Activated CD4-positive, alpha-beta T cell treated with anti-CD3 and anti-CD28 coated beads, Interleukin-2, amount 50 U/mL, for 1 hour (primary cell): ENCODE measurements around the gene CHM.
"Not testable (repeated sequence)": the region's sequence is repeated elsewhere in the genome, so short reads cannot be mapped to it uniquely, and the experiment has no call there.

Experiments used
- DNase-seq: peaks from one replicate; pipeline ENCODE4 v3.0.0-alpha.2; 2020

CHM gene

DNA sequence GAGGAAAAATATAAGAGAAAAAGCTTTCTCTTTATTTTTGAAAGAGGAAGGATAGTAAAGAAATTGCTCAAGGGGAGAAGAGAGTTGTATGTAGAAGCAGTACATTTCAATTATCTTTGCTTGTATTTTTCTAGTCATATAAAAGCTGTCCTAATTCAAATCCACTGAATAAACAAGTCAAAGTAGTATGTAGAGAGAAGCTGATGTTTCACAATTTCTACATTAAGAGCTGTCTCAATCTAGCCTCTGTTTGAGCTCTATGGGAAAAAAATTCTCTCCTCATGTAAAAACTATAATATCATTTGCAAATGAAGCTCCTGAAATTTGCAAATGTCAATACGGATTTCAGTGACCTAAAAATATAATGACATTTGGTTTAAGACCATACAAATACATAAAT, 52.6 kb downstream of the CHM start:
- DNase-seq = no peak

DNA sequence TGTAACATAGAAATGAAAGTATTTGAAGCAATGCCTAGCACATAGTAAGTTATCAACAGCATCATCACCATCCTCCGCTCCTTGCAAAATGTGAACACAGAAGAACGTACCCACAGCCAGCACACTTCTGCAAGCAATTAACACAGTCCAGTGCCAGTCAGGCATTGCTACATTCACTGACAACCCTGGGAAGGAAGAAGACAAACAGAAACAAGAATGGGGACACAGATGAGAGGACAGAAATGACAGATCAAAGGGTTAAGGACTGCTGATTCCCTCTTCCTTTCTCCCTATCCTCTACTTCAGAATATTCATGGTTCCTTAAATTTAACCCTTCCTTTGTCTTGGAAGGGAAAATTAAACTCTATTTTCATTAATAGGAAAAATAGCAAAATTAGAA, 53.1 kb downstream of the CHM start:
- DNase-seq = no peak

DNA sequence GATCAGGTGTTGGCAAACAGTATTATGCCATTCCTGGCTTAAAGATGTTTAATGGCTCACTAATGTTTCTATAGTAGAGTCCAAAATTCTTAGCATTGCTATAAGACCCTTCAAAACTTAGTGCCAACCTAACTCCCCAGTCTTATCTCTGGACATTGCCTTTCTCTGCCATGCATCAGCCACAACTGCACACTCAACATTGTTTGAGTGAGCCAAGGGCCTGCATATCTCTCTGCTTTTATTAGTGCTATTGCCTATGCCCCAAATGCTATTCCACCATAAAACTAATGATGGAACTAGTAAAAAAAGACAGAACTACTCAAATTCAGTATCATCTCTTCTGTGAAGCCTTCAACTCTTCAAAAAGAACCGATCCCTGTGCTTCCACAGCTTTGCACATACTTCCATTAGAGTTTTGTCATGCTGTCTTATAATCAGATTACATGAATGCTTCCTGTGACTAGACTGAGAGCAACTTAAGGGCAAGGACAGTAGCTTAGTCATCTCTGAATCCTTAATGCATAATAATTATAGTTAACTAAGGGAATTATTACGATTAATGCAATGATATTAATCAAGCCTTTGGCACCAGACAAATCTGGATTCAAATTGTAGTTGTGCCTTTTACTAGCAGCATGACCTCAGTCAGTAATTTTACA, 53.7 kb downstream of the CHM start:
- no peak for DNase-seq

- no peak for DNase-seq
Observed at GRCh38 chrX:85992811-85993229, 54.5 kb downstream of the CHM start.

GRCh38 chrX:85988353-85988752, 59.0 kb downstream of the CHM start:
- no peak for DNase-seq

DNA sequence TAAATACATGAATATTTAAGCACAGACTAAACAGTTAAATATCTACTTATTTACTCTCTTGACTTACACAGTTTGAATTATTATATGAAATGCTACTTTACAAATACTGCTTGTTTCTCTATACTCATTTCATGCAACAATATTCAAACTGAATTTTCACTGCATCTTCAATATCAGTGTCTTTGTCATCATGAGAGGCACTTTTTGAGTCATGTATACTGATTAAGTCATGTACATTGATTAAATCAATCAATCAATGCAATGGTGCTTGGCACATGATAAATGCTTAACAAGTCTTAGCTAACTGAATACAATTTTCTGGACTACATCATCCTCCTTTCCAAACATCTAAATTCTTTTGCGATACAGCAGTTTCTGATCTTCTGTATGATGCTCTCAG, 67.1 kb downstream of the CHM start:
- DNase-seq = no peak

DNA sequence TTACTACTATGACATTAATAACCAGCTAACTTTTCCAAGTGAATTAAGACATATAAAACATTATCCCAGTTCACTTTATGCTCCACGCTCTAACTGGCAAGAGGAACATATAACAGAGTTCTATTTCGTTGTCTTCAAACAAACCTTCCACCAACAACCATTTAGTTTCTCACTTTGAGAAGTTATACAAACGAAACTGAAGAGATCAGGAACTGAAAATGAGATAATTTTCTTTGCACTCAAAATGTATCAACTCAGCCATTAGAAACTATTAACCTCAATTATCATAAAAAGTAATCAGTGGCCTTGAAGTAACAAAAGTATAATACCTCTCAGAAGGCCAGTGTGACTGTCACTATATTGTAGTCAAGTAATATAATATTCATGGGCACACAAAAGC, 70.1 kb downstream of the CHM start:
- DNase-seq = no peak

- not testable (repeated sequence) for DNase-seq
Observed at GRCh38 chrX:85972351-85972750, 75.0 kb downstream of the CHM start.

GRCh38 chrX:85964744-85965143, 82.6 kb downstream of the CHM start:
- DNase-seq = no peak

GRCh38 chrX:85963736-85964135, 83.6 kb downstream of the CHM start:
- no peak for DNase-seq

- no peak for DNase-seq
Observed at GRCh38 chrX:85955510-85955909, 91.8 kb downstream of the CHM start.

- DNase-seq = not testable (repeated sequence)
Observed at GRCh38 chrX:85944751-85945150, 102.6 kb downstream of the CHM start.

DNA sequence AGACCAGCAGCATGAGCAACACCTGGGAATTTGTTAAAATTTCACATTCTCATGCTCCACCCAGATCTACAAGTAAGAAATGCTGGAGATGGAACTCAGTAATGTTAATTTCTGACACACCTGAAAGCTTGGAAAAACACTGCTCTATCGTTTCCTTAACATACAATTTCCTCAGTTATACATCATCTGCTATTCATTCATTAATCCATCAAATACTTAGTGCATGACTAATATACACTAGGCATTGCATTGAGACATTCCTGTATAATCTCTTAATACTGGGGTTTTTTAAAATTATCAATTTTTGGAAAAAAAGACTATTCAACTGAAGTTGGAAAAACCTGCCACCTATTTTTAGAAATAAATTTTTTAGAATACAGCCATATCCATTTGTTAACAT, 106.1 kb downstream of the CHM start:
- DNase-seq = no peak

- DNase-seq = not testable (repeated sequence)
Observed at GRCh38 chrX:85939942-85940341, 107.4 kb downstream of the CHM start.

DNA sequence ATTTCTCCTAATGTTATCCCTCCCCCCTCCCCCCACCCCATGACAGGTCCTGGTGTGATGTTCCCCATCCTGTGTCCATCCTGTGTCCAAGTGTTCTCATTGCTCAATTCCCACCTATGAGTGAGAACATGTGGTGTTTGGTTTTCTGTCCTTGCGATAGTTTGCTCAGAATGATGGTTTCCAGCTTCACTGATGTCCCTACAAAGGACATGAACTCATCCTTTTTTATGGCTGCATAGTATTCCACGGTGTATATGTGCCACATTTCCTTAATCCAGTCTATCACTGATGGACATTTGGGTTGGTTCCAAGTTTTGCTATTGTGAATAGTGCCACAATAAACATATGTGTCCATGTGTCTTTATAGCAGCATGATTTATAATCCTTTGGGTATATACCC, 113.0 kb downstream of the CHM start:
- DNase-seq = not testable (repeated sequence)

GRCh38 chrX:85930099-85930498, 117.3 kb downstream of the CHM start:
- DNase-seq = no peak

GRCh38 chrX:85928606-85929005, 118.8 kb downstream of the CHM start:
- DNase-seq = no peak

DNA sequence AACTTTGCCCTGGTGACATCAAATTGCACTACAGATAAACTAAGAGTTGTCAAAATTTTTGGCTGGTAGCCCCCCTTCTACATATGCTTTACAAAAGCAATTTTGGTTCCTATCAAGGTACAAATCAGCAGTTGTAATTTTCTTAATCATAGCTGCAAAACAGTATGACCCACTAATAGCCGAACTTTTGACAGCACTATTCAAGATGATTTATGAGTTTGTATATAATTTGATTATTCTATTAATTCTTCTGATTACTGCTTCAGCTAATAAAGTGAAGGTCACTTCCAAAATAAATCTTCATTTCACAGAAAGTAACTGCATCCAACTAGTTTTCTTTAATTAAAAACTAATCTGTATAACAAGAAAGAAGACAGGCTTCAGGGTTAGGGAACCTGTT, 119.6 kb downstream of the CHM start:
- DNase-seq = no peak

DNA sequence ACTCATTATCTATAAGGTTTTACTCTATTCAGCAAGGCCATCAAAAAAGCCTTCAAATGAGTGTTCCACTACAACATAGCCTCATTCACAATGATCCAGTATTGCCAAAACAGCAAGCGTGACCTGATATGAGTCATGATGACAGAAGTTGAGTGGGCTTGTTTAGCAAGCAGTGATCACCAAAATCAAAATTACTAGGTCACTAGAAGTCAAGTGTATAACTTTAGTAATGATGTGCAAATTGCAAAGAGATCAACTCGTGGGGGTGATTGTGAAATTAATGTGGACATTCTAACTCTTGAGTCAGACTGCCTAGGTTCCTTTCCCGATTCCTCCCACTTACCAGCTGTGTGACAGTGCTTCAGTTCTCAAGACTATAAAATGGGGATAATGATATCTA, 124.5 kb downstream of the CHM start:
- no peak for DNase-seq

DNA sequence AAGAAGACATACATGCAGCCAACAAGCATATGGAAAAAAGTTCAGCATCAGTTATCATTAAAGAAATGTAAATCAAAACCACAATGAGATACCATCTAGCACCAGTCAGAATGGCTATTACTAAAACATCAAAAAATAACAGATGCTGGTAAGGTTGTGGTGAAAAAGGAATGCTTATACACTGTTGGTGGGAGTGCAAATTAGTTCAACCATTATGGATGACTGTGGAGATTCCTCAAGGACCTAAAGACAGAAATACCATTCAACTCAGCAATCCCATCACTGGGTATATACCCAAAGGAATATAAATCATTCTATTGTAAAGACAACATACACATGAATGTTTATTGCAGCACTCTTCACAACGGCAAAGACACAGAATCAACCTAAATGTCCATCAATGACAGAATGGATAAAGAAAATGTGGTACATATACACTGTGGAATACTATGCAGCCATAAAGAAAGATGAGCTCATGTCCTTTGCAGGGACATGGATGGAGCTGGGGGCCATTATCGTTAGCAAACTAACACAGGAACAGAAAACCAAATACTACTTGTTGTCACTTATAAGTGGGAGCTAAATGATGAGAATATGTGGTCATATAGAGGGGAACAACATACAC, 130.6 kb downstream of the CHM start:
- DNase-seq = not testable (repeated sequence)

- DNase-seq = no peak
Observed at GRCh38 chrX:85914431-85914830, 132.9 kb downstream of the CHM start.

- no peak for DNase-seq
Observed at GRCh38 chrX:85907316-85907715, 140.0 kb downstream of the CHM start.

- DNase-seq = no peak
Observed at GRCh38 chrX:85906399-85906798, 141.0 kb downstream of the CHM start.

- no peak for DNase-seq
Observed at GRCh38 chrX:85905851-85906250, 141.5 kb downstream of the CHM start.
